Measurements from ENCODE around the gene ADGRG1. TPM values are rescaled to one million over a fixed set of nuclear protein-coding genes. Genes with fewer than 3 reads are reported as not detected.

ADGRG1 gene
- total and polyA plus RNA-seq, 2 donors (not counting 1 experiment from before 2014, with no cell fraction given), result 0.20 to 0.61 TPM

DNA sequence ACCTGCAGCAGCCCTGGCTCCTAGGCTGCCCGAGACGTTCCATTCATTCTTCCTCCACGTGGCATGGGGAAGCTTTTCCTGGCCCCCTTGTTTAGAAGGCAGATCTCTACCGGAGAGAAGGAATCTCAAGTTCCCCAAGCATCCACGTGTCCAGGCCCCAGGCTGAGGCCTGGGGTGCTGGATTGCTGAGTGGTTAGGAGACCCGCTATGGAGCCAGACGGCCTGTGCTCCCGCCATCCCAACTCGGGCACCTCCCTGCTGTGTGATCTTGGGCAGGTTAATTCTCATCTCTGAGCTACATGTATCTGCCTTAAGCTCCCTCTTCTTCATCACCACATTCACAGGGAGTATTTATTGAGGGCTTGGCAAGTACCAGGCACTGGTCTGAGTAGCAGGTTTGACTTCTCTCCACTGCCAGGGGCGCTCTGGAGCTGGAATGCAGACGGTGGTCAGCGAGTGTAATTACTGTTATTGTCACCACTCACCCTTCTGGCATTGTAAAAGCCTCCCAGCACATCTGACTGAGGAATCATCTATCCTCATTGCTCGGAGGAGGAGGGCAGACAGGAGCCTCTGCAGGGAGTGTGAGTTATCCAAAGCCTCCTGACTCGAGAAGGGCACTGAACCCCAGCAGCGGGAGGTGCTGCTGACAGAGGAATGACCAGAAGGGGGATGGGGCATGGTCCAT, 1.1 kb upstream of the ADGRG1 start:
- POLR2A ChIA-PET, result interaction anchor here (0.5 kb wide), 1 partner anchor 23 kb away, joined by 3 read pairs; no protein-coding TSS in a partner anchor
- Mint-ChIP-seq H3K4me3 (no peak overlapping the region), H3K27ac (no peak overlapping the region), H3K27me3 (peaks cover 57% of the 10 kb centered on the region), H3K9me3 (ENCODE audit: insufficient read depth) (no peaks in the 10 kb centered on the region), H3K4me1 (peaks cover 3% of the 10 kb centered on the region)
- Histone ChIP-seq H3K27ac (ENCODE audit: low read length in 2 of 2) (no peak overlapping the region), H3K27me3 (replicated peaks in 1 of 4; ENCODE audit: control extremely low read depth in 1 of 4, control insufficient read depth in 3 of 4, insufficient read depth in 4 of 4, low read length in 3 of 4) (peaks cover 0 to 42% (median 16%) of the 10 kb centered on the region in 4 experiments), H3K4me1 (ENCODE audit: control insufficient read depth in 2 of 2, insufficient read depth in 2 of 2, low read length in 2 of 2) (peaks cover 0 to 5% of the 10 kb centered on the region in 2 donors), H3K4me2 (replicated peaks; ENCODE audit: low read depth, low read length, poor library complexity, severe bottlenecking) (no peak overlapping the region), H3K36me3 (replicated peaks in 1 of 2; ENCODE audit: control extremely low read depth in 1 of 2, control insufficient read depth in 1 of 2, extremely low read depth in 1 of 2, insufficient read depth in 2 of 2, low read length in 1 of 2) (no peaks in the 10 kb centered on the region), H3K9ac (ENCODE audit: low read length) (no peak overlapping the region), H2AFZ (ENCODE audit: insufficient read depth, low read depth, low read length, poor library complexity, severe bottlenecking) (no peak overlapping the region), H3K4me3 (ENCODE audit: control extremely low read depth in 1 of 5, extremely low read depth in 1 of 5, insufficient read depth in 1 of 5, low read depth in 2 of 5, low read length in 4 of 5) (no peak overlapping the region), H4K20me1 (ENCODE audit: control insufficient read depth, insufficient read depth, low read length, poor library complexity, severe bottlenecking) (no peaks in the 10 kb centered on the region), H3K9me3 (ENCODE audit: control extremely low read depth in 1 of 3, control insufficient read depth in 2 of 3, insufficient read depth in 1 of 3, low read length in 2 of 3) (peaks cover 0 to 3% (median 0%) of the 10 kb centered on the region in 3 donors), H3K79me2 (ENCODE audit: control insufficient read depth, insufficient read depth, low read length) (no peaks in the 10 kb centered on the region)
- TF ChIP-seq, protein P1, sequence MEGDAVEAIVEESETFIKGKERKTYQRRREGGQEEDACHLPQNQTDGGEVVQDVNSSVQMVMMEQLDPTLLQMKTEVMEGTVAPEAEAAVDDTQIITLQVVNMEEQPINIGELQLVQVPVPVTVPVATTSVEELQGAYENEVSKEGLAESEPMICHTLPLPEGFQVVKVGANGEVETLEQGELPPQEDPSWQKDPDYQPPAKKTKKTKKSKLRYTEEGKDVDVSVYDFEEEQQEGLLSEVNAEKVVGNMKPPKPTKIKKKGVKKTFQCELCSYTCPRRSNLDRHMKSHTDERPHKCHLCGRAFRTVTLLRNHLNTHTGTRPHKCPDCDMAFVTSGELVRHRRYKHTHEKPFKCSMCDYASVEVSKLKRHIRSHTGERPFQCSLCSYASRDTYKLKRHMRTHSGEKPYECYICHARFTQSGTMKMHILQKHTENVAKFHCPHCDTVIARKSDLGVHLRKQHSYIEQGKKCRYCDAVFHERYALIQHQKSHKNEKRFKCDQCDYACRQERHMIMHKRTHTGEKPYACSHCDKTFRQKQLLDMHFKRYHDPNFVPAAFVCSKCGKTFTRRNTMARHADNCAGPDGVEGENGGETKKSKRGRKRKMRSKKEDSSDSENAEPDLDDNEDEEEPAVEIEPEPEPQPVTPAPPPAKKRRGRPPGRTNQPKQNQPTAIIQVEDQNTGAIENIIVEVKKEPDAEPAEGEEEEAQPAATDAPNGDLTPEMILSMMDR (IDR thresholded peaks at IDR 0.05), result no peak
- no peak for TF ChIP-seq EZH2 (IDR thresholded peaks at IDR 0.05; ENCODE audit: borderline replicate concordance, insufficient read depth, low read depth, low read length, poor library complexity, severe bottlenecking)
- DNase-seq (no peak), ATAC-seq (ENCODE audit: low read depth) (no peak)
- WGBS (ENCODE audit: insufficient coverage), result 88% methylated on average over 11 of the region's 15 CpGs
- intact Hi-C loops (cut with micrococcal nuclease), result no loop called here
- CTCF ChIA-PET, result interaction anchor here (0.7 kb wide), 1 partner anchor 11 kb away, joined by 3 read pairs; no protein-coding TSS in a partner anchor

DNA sequence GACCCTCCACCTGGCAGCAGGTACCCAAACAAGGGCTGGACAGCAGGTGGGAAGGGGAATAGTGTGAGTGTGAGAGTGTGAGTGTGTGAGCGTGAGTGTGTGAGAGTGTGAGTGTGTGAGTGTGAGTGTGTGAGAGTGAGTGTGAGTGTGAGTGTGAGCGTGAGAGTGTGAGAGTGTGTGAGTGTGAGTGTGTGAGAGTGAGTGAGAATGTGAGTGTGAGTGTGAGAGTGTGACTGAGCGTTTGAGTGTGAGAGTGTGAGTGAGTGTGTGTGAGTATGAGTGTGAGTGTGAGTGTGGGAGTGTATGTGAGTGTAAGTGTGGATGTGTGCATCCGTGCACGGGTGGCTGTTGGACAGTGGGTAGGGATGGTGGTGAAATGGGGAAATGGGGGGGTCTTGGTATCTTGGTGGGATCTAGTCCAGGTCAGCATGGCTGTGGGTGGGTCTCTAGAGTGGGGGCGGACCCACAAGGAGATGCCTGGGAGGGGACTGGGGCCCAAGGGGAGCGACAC, 408 bp downstream of the ADGRG1 start:
- H3K9ac ChIP-seq (ENCODE audit: low read length), result no peak overlapping the region
- ATAC-seq (ENCODE audit: low read depth) (no peak), DNase-seq (no peak)
- TF ChIP-seq, protein P1 (IDR thresholded peaks at IDR 0.05), result no peak
- no peak for TF ChIP-seq EZH2 (IDR thresholded peaks at IDR 0.05; ENCODE audit: borderline replicate concordance, insufficient read depth, low read depth, low read length, poor library complexity, severe bottlenecking)
- H2AFZ ChIP-seq (ENCODE audit: insufficient read depth, low read depth, low read length, poor library complexity, severe bottlenecking), result no peak overlapping the region
- Mint-ChIP-seq H3K4me3 (no peak overlapping the region), H3K27ac (no peak overlapping the region), H3K4me1 (peaks cover 3% of the 10 kb centered on the region), H3K9me3 (ENCODE audit: insufficient read depth) (no peaks in the 10 kb centered on the region), H3K27me3 (peaks cover 57% of the 10 kb centered on the region)
- no peak overlapping the region for H3K4me2 ChIP-seq (replicated peaks; ENCODE audit: low read depth, low read length, poor library complexity, severe bottlenecking)
- H3K27ac ChIP-seq (ENCODE audit: low read length in 2 of 2), result no peak overlapping the region
- intact Hi-C loops (cut with micrococcal nuclease), result no loop called here
- H3K27me3 ChIP-seq (replicated peaks in 1 of 4; ENCODE audit: control extremely low read depth in 1 of 4, control insufficient read depth in 3 of 4, insufficient read depth in 4 of 4, low read length in 3 of 4), result peaks cover 0 to 45% (median 16%) of the 10 kb centered on the region in 4 experiments
- CTCF ChIA-PET, result no interaction called here
- H3K4me3 ChIP-seq (ENCODE audit: control extremely low read depth in 1 of 5, extremely low read depth in 1 of 5, insufficient read depth in 1 of 5, low read depth in 2 of 5, low read length in 4 of 5), result no peak overlapping the region
- POLR2A ChIA-PET, result no interaction called here
- no peaks in the 10 kb centered on the region for H3K79me2 ChIP-seq (ENCODE audit: control insufficient read depth, insufficient read depth, low read length)
- peaks cover 0 to 5% of the 10 kb centered on the region in 2 donors for H3K4me1 ChIP-seq (ENCODE audit: control insufficient read depth in 2 of 2, insufficient read depth in 2 of 2, low read length in 2 of 2)
- no peaks in the 10 kb centered on the region for H4K20me1 ChIP-seq (ENCODE audit: control insufficient read depth, insufficient read depth, low read length, poor library complexity, severe bottlenecking)
- WGBS (ENCODE audit: insufficient coverage), result 17% methylated on average over 7 of the region's 7 CpGs
- H3K9me3 ChIP-seq (ENCODE audit: control extremely low read depth in 1 of 3, control insufficient read depth in 2 of 3, insufficient read depth in 1 of 3, low read length in 2 of 3), result peaks cover 0 to 3% (median 0%) of the 10 kb centered on the region in 3 donors
- H3K36me3 ChIP-seq (replicated peaks in 1 of 2; ENCODE audit: control extremely low read depth in 1 of 2, control insufficient read depth in 1 of 2, extremely low read depth in 1 of 2, insufficient read depth in 2 of 2, low read length in 1 of 2), result no peaks in the 10 kb centered on the region

Measured in B cell (primary cell).